ENCODE results near the gene POU2F3.

The POU2F3 gene

DNA sequence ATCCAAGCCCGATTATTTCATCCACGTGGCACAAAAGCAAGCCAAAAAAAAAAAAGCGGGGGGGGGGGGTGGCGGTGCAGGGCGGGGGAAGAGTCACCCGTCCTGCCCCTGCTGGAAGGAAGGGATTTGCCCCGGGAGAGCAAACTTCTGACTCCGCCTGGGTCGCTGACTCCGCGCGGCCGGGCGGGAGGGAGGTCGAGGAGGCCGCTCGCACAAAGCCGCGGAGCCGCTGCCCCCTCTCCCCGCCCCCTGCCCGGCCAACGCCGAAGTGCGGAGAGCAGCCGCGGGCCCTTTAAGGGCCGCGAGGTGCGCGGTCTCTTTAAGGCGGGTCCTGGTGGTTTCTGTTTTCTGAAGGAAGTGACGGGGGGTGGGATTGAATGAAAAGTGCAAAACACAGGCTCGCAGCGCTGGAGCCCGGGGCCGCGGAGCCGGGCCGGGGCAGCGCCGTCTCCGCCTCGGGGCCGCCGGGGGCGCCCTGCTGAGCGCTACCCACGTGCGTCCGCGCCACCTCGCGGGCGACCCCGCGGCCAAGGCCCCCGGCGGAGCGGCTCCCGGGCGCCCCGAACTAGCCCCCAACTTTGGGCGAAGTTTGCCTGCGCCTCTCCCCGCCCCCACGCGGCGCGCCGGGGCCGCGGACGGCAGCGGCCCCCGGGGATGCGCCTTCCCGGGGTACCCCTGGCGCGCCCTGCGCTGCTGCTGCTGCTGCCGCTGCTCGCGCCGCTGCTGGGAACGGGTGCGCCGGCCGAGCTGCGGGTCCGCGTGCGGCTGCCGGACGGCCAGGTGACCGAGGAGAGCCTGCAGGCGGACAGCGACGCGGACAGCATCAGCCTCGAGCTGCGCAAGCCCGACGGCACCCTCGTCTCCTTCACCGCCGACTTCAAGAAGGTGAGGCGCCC is 29.1 kb upstream of the POU2F3 start, which contains the start of gene OAF:
OAF (plus strand) TSS at position 407 of the 896 bp plus-strand sequence; CDS start at position 655, 248 bp downstream.
- DNase-seq = peak; percentile 93

DNA sequence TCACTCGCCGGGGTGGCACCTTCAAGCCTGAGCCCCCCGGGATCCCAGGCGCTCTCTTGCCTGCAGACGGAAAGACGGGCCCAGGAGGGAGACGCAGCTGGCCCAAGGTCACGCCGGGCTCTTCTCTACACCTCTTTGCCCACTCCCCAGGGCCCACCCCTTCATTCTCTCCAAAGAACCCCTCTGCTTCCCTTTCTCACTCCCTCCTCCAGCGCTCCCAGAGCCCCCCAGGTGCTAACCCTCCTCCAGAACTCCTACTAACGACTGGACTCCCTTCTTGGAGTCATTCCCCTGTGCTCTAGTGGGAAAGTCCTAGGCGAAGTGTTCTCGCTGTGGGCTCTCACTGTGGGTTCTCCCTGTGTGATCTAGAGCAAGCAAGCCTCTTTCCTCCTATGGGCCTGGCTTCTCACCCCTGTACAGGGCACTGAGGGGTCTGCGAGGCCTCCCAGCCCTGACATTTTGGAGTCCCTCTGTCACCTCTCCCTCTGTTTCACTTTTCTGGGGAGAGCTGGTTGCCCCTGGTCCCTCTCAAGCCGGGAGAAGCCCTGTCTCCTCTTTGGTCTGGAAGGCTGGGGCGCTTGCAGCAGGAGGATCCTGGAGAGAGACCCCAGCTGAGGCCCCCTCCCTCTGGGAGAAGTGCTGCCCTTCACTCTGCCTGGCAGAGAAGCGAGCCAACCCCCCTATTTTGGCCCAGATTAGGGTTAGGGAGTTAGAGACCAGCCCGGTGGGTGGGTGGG is 28.2 kb upstream of the POU2F3 start:
- no peak for DNase-seq

DNA sequence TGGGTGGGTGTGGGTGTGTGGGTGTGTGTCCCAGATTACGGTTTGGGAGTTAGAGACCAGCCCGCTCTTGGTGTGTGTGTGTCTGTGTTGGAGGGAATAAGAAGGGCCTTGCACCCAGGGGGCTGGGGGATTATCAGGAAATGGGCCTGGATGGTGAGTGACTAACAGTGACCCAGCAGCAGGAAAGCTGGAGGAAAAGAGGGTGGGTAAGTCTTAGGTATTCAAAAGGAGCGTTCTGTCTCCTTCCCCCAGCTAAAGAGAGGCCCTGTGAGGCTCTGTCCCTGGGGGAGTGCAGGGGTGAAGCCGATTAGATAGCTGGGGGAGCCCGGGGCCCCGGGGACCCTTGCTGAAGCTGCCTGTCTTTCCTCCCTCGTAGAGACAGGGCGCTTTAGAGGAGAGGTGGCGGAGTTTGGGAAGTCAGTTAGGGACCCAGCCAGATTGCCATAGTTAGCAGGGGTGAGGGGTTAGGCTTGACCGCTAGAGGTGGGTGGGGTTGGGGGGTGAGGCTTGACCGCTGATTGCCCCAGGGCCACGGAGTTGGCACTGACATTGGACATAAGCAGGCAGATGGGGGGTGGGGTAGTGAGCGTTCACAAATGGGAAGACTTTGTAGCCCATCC is 27.6 kb upstream of the POU2F3 start:
- DNase-seq = no peak

DNA sequence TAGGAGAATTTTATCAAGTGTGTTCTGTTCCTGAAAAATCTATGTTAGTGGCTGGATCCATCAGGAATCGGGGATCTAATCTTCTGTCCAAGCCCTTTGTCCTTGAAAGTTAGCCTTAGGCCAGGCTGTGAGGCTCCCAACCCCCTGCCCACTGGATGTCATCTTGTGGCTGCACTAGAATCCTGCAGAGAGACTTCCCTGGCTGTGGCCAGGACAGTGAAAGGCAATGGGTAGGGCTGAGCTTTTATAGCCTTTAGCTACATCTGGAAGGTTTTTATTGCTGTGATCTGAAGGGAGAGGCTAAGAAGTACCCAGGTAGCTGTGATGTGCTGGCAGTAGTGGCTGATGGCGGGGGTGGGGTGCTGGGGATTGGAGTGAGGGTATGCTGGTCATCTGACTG is 27.0 kb upstream of the POU2F3 start:
- no peak for DNase-seq

DNA sequence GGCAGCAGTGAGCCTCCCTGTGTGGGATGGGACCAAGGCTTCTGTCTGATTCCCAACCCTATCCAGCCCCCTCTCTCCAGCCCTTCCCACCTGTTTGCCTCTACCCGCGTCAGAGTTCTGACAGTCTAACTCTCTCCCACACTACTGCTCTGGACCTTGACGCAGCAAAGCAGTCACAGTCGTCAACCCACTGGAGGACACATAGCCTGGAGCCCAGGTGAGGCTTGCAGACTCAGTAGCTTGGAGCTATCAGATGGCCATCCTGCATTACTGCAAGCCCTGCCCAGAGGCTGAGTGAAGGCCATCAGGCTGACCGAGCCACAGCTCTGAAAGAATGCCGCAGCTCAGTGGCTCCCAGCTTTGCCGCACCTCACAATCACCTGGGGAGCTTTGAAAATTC is 25.4 kb upstream of the POU2F3 start:
- DNase-seq = no peak

DNA sequence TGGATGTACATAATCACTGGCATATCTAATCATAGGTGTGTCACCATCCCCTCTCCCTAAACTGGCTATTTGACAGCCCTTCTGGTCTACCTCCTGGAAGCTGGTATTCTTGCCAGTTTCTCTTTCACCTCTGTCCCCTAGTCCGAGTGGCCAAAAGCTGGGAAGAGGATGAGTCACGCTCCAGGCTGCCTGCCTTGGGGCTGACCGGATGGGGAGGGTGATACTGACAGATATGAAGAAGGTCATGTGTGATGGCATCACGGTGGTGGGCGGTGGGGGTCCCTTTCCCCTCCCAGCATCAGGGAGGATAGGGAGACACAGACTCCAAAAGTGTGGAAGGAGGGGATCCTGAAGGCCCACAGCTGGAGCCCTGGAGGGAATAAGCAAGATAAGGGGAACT is 24.3 kb upstream of the POU2F3 start:
- no peak for DNase-seq

DNA sequence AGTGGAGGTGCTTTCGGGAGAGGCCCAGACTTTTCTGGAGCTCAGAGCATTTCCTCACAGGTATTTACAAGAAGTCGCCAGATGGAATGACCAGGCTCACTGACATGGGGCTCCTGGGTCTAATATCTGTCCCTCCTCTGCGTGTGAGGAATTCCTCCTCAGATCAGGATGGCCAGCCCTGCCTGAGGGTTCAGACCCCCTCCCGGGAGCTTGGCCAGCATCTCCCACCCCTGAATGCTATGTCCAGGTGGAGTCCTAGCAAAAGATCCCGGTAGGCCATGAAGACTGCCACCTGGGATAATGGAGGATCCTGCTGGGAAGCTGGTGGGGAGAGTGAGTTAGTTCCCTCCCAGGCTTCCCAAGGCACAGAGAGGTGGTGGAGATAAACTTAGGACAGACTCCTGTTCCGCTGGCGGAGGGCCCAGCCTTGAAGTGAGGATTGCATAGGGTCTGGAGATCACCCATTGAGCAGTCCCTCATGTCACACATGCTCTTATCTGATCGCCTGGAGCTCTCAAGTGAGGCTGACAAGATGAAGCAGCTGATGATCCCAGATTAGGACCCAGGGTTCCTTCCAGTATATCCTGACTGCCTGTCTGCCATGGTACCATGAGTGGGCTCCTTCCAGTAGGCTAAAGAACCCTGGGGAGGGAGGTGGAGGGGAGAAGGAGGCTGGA is 23.4 kb upstream of the POU2F3 start:
- no peak for DNase-seq

DNA sequence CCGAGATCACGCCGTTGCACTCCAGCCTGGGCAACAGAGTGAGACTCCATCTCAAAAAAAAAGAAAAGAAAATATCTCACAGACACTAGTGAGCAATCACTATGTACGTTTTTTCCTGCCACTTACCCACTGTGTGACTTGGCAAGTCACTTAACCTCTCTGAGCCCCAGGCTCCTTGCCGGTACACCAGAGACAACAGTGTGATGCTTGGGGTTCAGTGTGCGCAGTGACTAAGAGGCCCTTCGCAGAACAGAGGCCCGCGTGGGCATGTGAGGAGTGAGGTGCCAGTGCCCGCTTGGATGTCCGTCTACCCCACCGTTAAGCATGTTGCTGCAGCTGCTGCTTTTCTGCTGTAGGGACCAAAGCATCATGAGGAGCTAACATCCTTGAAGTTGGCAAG is 22.4 kb upstream of the POU2F3 start:
- no peak for DNase-seq

DNA sequence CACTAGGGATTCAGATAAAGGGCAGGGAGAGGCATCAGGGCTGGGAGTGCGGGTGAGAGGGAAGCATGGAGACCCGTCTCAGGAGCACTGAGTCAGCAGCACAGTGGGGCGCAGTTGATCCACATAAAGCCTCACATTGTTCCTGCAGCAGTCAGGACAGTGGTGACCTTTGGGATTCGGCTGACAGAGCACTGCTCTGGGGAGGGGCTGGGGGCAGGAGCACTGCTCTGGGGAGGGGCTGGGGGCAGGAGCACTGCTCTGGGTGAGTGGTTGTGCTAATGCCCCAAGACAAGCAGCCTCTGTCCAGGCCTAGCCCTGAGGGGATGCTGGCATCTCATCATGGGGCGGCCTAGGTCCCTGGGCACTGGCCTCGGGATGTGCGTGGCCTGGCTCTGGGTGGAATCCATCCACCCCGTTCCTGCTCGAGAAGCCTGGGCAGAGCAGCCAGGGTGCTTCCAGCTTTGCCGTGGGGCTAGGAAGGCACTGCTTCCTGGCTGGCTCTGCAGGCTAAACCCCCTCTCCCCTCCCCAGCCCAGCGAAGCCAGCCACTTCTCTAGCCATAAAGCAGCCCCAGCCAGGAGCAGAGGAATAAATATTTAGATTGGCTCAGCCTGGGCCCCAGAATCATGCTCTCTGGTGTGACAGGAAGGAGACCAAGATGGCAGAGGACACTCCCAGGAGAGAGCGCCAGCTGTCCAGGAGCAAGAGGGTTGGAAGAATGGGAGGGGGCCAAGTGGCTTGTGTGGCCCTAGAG is 21.8 kb upstream of the POU2F3 start:
- no peak for DNase-seq

DNA sequence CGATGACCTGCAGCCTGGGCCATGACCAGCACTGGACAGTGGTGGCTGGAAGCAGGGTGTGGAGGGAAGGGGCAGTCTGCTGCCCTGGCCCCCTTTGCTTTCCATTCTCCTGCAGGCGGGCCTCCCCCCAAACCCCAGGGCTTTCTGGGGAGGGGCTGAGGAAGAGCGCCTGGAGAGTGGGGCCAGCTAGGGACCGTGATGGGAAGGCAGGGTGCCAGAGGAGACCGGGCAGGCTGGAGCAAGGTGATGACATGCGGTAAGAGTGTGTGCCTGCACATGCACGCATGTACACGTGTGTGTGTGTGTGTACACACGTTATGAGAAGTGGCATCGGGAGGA is 21.3 kb upstream of the POU2F3 start:
- no peak for DNase-seq

DNA sequence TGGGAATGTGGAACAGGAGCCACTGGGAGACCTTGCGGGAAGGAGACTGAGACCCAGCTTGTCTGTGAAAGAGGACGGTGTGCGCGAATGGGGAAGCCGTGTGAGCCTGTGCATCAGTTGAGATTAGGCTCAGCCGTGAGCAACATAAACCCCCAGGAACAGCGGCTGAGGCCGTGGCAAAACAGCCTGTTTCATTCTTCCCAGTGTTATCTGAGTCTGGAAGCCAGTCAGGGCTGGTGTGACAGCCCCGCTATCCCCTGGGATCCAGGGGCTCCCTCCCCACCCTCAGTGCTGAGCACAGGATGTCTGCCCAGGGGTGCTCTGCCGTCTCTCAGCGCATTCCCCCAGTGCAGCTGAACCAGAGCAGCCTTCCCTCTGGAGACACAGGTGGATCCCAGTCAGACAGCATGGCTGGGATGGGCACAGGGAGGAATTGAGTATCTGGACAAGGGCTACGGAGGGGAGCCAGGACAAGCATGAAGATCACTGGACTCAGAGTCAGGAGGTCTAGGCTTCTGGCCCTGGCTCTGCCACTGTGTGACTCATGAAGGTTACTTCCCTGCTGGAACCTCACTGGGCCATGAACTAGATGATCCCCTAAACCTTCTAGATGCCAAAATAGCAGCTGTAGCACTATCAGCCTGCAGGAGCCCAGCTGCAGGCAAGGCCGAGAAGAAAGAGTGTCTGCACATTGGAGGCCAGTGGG is 20.6 kb upstream of the POU2F3 start:
- no peak for DNase-seq

DNA sequence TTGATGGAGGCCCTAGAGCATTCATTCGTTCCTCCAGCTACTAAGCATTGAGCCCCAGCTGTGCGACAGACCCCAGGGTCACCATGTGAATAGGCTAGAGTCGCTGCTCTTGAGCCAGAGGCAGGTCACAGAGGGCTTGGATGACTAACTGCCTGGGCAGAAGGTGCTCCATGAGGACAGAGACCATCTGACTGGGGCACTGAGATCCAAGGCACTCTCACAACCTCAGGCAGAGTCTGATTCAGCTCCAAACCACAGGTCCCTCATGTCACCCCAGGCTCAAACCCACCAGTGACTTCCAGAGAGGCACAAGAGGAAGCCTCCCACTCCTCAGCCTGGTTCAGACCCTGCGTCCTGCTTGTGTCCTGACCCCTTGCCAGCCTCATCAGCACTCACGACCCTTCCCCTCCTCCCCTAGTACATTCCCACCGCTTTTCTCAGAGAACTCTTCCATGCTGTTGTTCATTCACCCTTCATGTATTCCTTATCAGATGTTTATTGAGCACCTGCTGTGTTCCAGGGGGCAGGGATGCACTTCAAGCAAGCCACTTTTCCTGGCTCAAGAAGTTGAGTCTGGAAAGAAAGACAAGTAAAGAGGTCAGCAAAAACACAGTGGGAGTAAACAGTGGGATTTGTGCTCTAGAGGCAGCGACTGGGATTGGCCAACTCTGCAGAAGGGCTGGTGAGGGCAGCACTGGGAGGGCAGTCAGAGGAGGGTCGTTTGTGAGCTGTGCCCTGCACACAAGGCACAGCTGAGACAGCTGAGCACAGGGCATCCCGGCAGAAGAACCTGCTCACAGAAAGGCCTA is 19.8 kb upstream of the POU2F3 start:
- DNase-seq = no peak

DNA sequence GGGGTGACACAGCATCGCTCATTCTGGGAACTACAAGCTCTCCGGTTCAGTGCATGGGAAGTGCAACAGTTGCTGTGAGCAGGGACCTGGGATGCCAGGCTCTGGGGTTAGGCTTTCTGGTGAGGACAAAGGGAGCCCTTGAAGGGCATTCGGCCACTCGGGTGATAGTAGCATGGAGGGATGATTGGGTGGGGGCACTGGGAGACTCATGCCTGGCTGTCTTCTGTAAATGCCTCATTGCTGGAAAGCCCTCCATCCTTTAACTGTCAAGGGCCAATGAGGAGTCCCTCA is 19.2 kb upstream of the POU2F3 start:
- DNase-seq = no peak

DNA sequence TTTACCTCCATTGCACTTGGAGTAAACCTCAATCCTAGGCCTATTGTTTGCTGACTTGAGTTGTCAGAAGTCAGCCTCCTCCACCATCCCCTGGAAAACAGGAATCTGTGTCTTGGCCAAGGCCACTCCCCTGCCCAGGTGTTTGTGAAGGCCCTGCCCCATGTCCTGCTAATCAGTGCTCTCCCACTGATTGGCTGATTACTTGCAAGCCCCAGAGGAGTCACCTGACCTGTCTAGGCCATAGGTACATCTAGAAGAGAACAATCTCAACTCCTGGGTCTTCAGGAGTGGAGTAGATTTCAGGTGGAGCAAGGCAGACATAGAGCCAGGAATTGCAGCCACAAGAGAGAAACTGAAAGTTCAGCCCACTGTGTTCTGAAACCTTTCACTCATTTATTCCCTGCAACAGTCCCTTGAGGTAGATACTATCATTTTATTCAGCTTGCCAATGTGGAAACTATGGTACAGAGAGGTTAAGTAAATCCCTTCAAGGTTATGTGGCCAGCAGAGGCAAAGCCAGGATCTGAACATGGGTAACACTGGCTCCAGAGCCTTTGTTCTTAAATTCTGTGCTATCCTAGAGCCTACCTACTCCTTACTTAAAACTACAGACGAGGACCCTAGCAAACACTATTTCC is 18.7 kb upstream of the POU2F3 start:
- DNase-seq = no peak

DNA sequence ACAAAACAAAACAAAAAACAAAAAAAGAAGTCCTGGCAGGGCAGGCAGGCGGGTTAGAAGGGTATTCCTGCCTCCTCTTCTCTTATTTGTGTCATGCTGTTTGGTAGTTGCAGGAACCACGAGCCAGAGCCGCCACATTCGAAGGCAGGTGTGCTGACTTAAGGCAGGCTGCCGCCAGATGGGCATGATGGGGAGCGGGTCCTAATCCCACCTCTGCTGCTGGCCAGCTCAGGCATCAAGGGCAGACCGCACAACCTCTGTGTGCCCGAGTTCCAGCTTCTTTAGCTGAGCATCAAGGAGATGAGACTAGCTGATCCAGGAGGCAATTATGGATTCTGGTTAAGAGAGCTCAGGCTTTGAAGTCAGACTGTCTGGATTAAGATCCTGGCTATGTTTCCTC is 17.0 kb upstream of the POU2F3 start:
- no peak for DNase-seq

DNA sequence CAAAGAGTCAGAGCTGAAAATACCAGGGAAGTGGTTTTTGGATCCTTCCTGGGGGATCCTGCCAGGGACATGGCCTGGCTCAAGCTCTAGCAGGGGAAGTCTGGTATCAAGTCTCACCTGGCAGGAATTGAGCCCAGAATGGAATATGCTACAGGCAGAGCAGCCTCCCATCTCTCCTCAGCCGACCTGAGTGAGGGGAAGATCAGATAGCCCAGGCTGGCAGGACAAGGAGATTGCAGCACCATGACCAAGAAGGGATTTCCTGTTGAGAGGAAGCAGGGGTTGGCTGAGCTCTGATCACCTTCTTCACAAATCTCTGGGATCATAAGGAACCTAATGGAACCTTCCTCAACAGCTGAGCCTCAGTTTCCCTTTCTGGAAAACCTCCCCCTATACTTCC is 16.1 kb upstream of the POU2F3 start:
- DNase-seq = peak; percentile 79

DNA sequence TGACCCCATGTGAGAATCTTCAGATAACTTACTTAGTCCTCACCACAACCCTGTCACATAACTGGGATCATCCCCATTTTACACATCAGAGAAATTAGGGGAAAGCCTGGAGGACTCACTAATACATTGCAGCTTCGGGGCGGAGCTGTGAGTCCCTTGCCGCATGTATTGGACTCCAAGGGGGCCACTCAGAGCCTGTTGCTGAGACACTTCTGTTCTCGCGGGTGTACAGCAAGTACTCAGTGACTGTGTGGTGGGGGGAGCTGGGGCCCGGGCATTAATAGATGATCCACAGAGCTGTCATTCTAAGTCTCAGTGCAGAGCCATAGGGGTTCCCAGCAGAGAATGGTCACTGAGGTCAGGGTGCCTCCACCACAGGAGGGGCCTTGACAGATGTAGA is 15.6 kb upstream of the POU2F3 start:
- peak; percentile 65 for DNase-seq

DNA sequence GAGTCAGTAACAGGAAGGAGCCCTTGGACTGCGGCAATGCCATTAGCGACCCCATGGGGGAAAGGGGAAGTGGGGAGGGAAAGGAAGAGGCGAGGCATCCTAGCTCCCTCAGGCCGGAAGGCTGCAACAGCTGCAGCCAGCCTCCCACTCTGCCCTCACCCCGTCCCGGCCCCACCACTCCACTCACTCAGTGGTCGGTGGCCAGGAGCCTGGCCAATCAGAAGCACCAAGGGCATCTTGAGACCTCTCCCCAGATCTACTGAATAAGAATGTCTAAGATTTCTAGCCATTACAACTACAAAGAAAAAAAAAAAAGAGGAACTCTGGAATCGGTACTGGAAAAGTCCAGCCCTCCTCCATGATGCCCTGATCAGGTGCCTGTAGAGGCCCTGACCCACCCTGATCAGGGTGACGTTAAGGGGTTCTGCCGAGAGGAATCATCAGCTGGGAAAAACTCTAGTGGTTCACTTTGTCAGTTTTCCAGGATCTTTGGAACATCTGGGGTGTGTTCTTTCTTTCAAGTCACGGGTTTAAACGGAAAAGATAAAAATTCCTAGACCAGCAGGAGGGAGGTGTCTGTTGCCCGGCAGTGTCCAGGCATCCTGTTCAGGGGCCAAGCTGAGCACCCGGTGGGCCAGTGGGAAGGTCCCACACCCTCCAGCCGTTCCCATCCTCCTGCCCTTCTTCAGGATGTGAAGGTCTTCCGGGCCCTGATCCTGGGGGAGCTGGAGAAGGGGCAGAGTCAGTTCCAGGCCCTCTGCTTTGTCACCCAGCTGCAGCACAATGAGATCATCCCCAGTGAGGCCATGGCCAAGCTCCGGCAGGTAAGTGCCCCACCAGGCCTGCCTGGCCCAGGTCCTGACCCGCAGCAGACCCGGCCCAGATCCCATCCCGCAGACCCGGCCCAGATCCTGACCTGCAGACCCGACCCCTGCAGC is 14.7 kb upstream of the POU2F3 start:
- peak; percentile 99 for DNase-seq

DNA sequence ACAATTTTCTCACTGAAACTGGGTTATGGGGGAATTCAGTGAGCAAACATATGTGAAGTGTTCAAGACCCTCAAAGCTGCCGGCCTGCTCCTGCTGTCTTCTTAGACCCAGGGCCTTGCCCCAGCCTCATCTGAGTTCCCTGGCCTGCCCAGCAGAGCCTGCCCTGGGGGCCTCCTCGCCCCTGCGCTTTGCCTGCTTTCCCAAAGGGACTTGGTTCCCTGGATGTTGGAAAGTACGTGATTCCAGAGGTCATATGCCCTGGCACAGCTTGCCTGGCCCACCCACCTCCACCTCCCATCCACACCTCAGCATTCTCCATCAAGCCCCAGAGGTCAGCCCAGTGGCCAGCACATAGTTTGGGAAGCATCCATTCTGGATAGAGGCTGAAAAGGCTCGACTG is 13.7 kb upstream of the POU2F3 start:
- DNase-seq = no peak

DNA sequence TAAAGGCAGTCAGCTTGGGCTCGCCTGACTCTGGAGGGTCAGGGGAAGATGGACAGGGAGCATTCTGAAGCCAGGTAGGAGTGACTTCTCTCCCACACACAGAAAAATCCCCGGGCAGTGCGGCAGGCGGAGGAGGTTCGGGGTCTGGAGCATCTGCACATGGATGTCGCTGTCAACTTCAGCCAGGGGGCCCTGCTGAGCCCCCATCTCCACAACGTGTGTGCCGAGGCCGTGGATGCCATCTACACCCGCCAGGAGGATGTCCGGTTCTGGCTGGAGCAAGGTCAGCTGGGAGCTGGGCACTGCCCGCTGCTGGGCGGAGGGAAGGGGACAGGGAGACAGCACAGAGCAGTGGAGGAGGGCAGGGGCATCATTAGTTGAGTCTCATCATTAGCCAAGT is 13.2 kb upstream of the POU2F3 start:
- DNase-seq = no peak
